ENCODE results near the gene IGF2BP3. TPM values are rescaled to one million over a fixed set of nuclear protein-coding genes. Genes with fewer than 3 reads are reported as not detected.
A peak's percentile ranks its signal among the peaks of the same experiment; 100 is the strongest.

The IGF2BP3 gene
- total RNA-seq, 4 donors from 2014 or later: 0.13 to 0.35 TPM; not detected in 2

DNA sequence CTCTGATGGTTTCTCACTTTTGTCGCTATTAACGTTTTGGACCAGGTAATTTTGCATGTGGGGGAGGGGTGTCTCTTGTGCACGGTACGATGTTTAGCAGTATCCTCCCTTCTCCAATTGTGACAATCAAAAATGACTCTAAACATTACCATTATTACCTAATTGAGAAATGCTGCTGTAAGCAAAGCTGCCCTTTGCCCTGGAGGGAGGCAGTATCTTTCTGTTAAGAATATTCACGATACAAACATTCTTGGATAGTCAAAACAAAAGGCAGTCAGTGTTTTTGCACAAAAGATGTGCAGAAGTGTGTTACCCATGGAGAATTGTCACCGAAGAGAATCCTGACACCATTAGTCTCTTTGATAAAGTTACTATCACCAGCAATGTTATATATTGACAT is 161.5 kb downstream of the IGF2BP3 start:
- H3K9me3 ChIP-seq: no peaks in the 10 kb centered on the region
- no peak overlapping the region for H3K27ac ChIP-seq
- H3K36me3 ChIP-seq: peaks cover 0 to 61% of the 10 kb centered on the region in 2 donors
- H3K4me1 ChIP-seq: peaks cover 0 to 10% (median 0%) of the 10 kb centered on the region in 3 donors
- H3K27me3 ChIP-seq: no peaks in the 10 kb centered on the region
- H3K4me3 ChIP-seq: no peak overlapping the region
- no peak for TF ChIP-seq POLR2A (IDR thresholded peaks at IDR 0.05)
- no peak for ATAC-seq
- 60 to 86% methylated on average over 1 to 6 of the region's 6 CpGs for WGBS, 2 donors (ENCODE audit: low coverage in 1 of 2)

DNA sequence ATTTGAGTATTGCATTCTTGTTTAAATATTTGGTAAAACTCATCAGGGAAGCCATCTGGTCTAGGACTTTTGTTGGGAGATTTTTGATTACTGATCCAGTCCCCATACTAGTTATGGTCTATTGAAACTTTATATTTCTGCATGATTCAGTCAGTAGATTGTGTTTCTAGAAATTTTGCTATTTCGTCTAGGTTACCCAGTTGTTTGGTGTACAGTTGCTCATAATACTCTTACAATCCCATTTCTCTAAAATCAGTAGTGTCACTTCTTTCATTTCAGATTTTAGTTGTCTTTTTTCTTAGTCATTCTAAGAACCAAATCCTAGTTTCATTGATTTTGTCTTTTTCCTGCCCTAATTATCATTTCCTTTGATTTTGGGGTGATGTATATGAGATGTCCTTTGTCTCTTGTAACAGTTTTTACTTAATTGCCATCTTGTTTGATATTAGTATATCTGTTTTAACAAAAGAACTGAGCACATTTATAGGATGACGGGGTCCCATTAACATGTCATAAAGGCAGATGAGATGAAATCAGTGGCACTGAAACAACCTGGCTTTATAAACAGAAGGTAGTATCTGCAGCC is 163.3 kb downstream of the IGF2BP3 start:
- Histone ChIP-seq H3K27ac (no peak overlapping the region), H3K27me3 (no peaks in the 10 kb centered on the region), H3K4me1 (peaks cover 0 to 25% (median 0%) of the 10 kb centered on the region in 3 donors), H3K4me3 (no peak overlapping the region), H3K36me3 (peaks cover 0 to 77% of the 10 kb centered on the region in 2 donors), H3K9me3 (no peaks in the 10 kb centered on the region)
- no peak for ATAC-seq
- WGBS, 2 donors (ENCODE audit: low coverage in 1 of 2): 91 to 92% methylated on average over 2 of the region's 2 CpGs
- TF ChIP-seq EP300 (IDR thresholded peaks at IDR 0.05) (no peak), CTCF (IDR thresholded peaks at IDR 0.05) (no peak), POLR2AphosphoS5 (IDR thresholded peaks at IDR 0.05) (no peak), POLR2A (IDR thresholded peaks at IDR 0.05) (no peak)

DNA sequence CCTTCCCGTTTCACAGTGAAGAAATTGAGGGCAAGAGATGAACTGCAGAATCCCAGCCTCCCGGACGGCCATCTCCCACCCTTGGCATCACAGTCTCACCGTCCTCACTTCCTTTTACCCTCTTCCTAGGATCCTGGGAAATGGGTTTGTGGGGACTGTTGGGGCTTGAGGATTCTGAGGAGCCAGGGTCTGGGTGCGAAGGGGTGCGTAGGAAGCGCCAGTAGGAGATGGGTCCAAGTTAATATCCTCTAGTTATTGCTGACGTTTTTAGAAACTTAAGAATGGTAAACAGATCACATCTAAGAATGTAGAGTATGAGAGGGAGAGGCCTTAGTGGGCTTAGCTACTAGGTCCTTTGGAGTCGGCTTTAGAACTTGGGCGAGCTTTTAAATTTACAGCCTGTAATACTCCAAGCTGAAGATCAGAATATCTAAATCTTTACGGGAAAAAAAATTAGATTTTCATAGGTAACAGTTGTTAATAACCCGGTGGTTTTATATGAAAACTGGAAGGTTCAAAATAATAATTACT is 170.5 kb downstream of the IGF2BP3 start:
- no peaks in the 10 kb centered on the region for H3K9me3 ChIP-seq
- H3K4me1 ChIP-seq: peaks cover 4 to 61% (median 14%) of the 10 kb centered on the region in 3 donors
- TF ChIP-seq CTCF (IDR thresholded peaks at IDR 0.05) (no peak), POLR2AphosphoS5 (IDR thresholded peaks at IDR 0.05) (no peak), EP300 (IDR thresholded peaks at IDR 0.05) (no peak), POLR2A (IDR thresholded peaks at IDR 0.05) (no peak)
- H3K4me3 ChIP-seq: peak overlapping the region; percentile 83 to 98
- no peak for ATAC-seq
- H3K36me3 ChIP-seq: peaks cover 0 to 35% of the 10 kb centered on the region in 2 donors
- peak overlapping the region; percentile 85 to 90 (median 88) for H3K27ac ChIP-seq
- WGBS, 2 donors (ENCODE audit: low coverage in 1 of 2): 12 to 26% methylated on average over 4 to 11 of the region's 12 CpGs
- no peaks in the 10 kb centered on the region for H3K27me3 ChIP-seq

DNA sequence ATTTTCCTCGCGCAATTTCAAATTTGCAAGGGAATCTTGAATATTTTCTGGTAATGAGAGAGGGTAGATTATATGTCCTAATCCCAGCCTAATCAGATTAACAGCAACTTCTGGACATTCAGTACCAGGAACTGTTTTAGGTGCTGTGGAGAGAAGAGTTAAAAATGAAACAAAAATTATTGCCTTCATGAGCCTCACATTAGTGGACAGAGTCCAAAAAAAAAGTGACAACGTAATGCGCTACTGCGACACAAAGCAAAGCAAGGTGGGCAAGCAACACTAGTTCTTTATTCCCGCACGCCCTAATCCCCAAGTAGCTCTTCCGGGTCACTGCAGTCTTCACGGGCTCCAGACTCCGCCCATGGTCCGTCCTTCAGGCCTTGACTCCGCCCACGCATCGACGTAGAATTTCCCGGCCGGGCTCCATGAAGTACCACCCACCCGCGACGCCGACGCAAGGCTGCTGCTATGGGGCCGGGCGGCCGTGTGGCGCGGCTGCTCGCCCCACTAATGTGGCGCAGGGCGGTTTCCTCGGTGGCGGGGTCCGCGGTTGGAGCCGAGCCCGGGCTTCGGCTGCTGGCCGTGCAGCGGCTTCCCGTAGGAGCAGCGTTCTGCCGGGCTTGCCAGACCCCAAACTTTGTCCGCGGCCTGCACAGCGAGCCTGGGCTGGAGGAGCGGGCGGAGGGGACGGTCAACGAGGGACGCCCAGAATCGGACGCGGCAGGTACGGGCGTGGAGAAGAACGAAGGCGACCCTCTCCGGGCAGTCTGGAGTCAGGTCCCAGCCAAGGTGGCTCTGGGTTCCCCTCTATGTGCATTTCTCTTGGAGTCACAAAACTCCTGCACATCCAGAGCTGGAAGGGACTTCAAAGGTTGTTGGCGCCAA is 171.2 kb downstream of the IGF2BP3 start, which contains the start of gene MALSU1:
Gene MALSU1 (plus strand): TSS at position 455 of the 885 bp plus-strand sequence. CDS start 14 bp downstream, at position 469.
- peaks cover 4% of the 10 kb centered on the region for H3K27me3 ChIP-seq
- WGBS, 2 donors (ENCODE audit: low coverage in 1 of 2): 5 to 13% methylated on average over 6 to 18 of the region's 59 CpGs
- H3K4me1 ChIP-seq: peaks cover 4 to 57% (median 14%) of the 10 kb centered on the region in 3 donors
- peak; percentile 99 for ATAC-seq
- peak within 1 kb of the TSS; percentile 83 to 98 for H3K4me3 ChIP-seq
- H3K27ac ChIP-seq: peak within 1 kb of the TSS; percentile 85 to 90 (median 88)
- H3K36me3 ChIP-seq: peaks cover 0 to 28% of the 10 kb centered on the region in 2 donors
- H3K9me3 ChIP-seq: no peaks in the 10 kb centered on the region
- no peak for TF ChIP-seq EP300 (IDR thresholded peaks at IDR 0.05)
- peak; percentile 97 for TF ChIP-seq POLR2AphosphoS5 (IDR thresholded peaks at IDR 0.05)
- peak in 1 of 4 experiments; percentile 8 for TF ChIP-seq CTCF (IDR thresholded peaks at IDR 0.05)
- TF ChIP-seq POLR2A (IDR thresholded peaks at IDR 0.05): peak; percentile 79 to 83

All from gastroesophageal sphincter (tissue), 4 donors.